Astrocyte of the cerebellum (primary cell): ENCODE results near the gene PLRG1.

Experiments used
- DNase-seq: peaks from one replicate; pipeline ENCODE4 v3.0.0-alpha.2; 2011; ENCODE audit warnings: low read depth
- H3K4me3 ChIP-seq: 2 replicates; pipeline ENCODE4 v1.5.1; 2011; ENCODE audit warnings: mild to moderate bottlenecking, low read depth, low read length, moderate library complexity
- CTCF ChIP-seq: IDR thresholded peaks from 2 replicates; pipeline ENCODE4 v1.5.1; 2012; ENCODE audit warnings: low read length, low read depth, moderate library complexity, mild to moderate bottlenecking; ENCODE audit errors: missing control alignments
- in situ Hi-C: cut with HindIII; loops from 2 replicates; pipeline ENCODE4 v1.10.0; 2017; ENCODE audit warnings: low sequenced_read_pairs

The PLRG1 gene

GRCh38 chr4:154573190-154573870, 23.1 kb upstream of the PLRG1 start:
- no peak for TF ChIP-seq CTCF
- DNase-seq, result no peak
- in situ Hi-C loops, result no loop called here

GRCh38 chr4:154569584-154569983, 19.4 kb upstream of the PLRG1 start:
- no peak for TF ChIP-seq CTCF
- no peak overlapping the region for H3K4me3 ChIP-seq
- no peak for DNase-seq
- in situ Hi-C loops, result no loop called here

More at GRCh38 chr4:154573190-154573870, 23.1 kb upstream of the PLRG1 start:
- H3K4me3 ChIP-seq, result no peak overlapping the region

- H3K4me3 ChIP-seq, result no peak overlapping the region
- in situ Hi-C loops, result no loop called here
- DNase-seq, result no peak
- no peak for TF ChIP-seq CTCF
Observed at GRCh38 chr4:154569028-154569427, 18.8 kb upstream of the PLRG1 start.

DNA sequence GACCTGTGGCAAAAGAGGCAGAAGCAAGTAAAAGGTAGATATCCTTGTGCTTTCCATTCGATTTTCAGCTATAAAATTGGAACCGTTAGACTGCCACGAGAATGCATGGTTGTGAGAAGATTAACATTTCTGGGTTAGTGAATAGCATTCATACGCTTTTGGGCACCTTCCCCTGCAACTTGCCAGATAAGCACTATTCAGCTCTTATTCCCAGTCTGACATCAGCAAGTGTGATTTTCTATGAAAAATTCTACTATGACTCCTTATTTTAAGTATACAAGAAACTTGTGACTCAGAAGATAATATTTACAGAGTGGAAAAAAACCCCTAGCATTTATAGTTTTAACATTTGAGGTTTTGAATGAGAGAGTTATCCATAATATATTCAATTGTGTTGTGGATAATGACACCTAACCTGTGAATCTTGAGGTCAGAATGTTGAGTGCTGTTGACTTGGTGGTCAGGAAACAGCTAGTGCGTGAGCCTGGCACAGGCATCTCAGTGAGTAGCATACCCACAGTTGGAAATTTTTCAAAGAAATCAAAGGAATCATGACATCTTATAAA, 16.5 kb upstream of the PLRG1 start:
- in situ Hi-C loops, result no loop called here
- H3K4me3 ChIP-seq, result no peak overlapping the region
- no peak for DNase-seq
- no peak for TF ChIP-seq CTCF

GRCh38 chr4:154565704-154566103, 15.5 kb upstream of the PLRG1 start:
- DNase-seq, result no peak
- in situ Hi-C loops, result no loop called here
- H3K4me3 ChIP-seq, result no peak overlapping the region
- no peak for TF ChIP-seq CTCF

DNA sequence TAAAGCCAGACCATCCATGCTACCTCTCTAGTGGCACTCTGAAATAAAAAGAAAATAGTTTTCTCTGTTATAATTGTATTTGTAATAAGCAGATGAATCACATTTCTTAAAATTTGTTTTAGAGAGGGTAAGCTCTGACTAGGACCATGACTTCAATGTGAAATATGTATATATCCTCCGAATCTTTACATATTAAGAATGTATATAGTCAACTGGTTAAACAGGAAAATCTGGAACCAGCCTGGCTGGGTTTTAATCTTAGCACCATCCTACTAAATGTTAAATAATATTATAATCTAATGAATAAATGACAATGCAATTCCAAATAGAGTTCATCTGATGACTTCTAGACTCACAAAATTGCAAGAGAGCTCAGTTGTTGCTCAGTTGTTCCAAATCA, 14.1 kb upstream of the PLRG1 start:
- in situ Hi-C loops, result no loop called here
- no peak for TF ChIP-seq CTCF
- no peak for DNase-seq

More for the DNA sequence above, 14.1 kb upstream of the PLRG1 start:
- H3K4me3 ChIP-seq, result no peak overlapping the region
